ENCODE results near the gene PPP1R15A. TPM values are rescaled to one million over a fixed set of nuclear protein-coding genes. Genes with fewer than 3 reads are reported as not detected.
"Not testable (repeated sequence)": the region's sequence is repeated elsewhere in the genome, so short reads cannot be mapped to it uniquely, and the experiment has no call there.

Gene PPP1R15A
- total and polyA plus RNA-seq, 2 donors (not counting 1 experiment from before 2014, with no cell fraction given) = 46.3 to 166 TPM

DNA sequence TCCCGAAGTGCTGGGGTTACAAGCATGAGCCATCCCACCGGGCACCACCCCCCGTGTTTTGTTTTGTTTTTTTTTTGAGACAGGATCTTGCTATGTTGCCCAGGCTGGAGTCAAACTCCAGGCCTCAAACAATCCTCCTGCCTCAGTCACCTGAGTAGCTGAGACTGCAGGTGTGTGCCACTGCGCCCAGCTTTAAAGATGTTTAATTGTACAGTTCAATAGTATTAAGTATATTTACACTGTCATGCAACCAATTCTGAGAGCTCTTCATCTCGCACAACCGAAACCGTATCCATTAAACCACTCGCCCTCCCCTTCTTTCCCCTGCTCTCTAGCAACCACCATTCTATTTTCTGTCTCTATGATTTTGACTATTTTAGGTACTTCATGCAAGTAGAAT, 43.5 kb downstream of the PPP1R15A start:
- H3K9ac ChIP-seq (ENCODE audit: insufficient read depth, low read length) = no peak overlapping the region
- H3K4me2 ChIP-seq (ENCODE audit: extremely low read depth, insufficient read depth, low read length) = no peak overlapping the region
- DNase-seq (ENCODE audit: low read depth in 2 of 2) = no peak
- no peaks in the 10 kb centered on the region for H3K9me3 ChIP-seq (ENCODE audit: control insufficient read depth, insufficient read depth, low read depth, low read length)
- H4K20me1 ChIP-seq (ENCODE audit: control insufficient read depth, extremely low read depth, insufficient read depth, low read length) = no peaks in the 10 kb centered on the region
- H3K79me2 ChIP-seq (ENCODE audit: control insufficient read depth, insufficient read depth, low read length) = no peaks in the 10 kb centered on the region
- no peak overlapping the region for H3K4me3 ChIP-seq (replicated peaks in 1 of 4; ENCODE audit: control extremely low read depth in 1 of 4, insufficient read depth in 1 of 4, low read depth in 3 of 4, low read length in 4 of 4)
- H3K27me3 ChIP-seq (ENCODE audit: control insufficient read depth, insufficient read depth, low read length) = no peaks in the 10 kb centered on the region
- H3K4me1 ChIP-seq (ENCODE audit: control insufficient read depth, extremely low read depth, insufficient read depth, low read length) = no peaks in the 10 kb centered on the region
- H3K27ac ChIP-seq (ENCODE audit: insufficient read depth, low read length) = no peak overlapping the region
- peaks cover 14% of the 10 kb centered on the region for H3K36me3 ChIP-seq (ENCODE audit: control insufficient read depth, insufficient read depth, low read length)
- H2AFZ ChIP-seq (ENCODE audit: low read length) = no peak overlapping the region
- no peak for TF ChIP-seq CTCF (conservative IDR thresholded peaks at IDR 0.05 in 1 of 2, IDR thresholded peaks at IDR 0.05 in 1 of 2; ENCODE audit: low read depth in 1 of 2, low read length in 2 of 2)
- TF ChIP-seq EZH2 (IDR thresholded peaks at IDR 0.05; ENCODE audit: low read length, missing control alignments) = no peak

GRCh38 chr19:48918071-48918470, 45.9 kb downstream of the PPP1R15A start:
- H3K27ac ChIP-seq (ENCODE audit: insufficient read depth, low read length) = no peak overlapping the region
- no peaks in the 10 kb centered on the region for H3K4me1 ChIP-seq (ENCODE audit: control insufficient read depth, extremely low read depth, insufficient read depth, low read length)
- DNase-seq (ENCODE audit: low read depth in 2 of 2) = no peak
- no peaks in the 10 kb centered on the region for H4K20me1 ChIP-seq (ENCODE audit: control insufficient read depth, extremely low read depth, insufficient read depth, low read length)
- H3K9ac ChIP-seq (ENCODE audit: insufficient read depth, low read length) = no peak overlapping the region
- TF ChIP-seq EZH2 (IDR thresholded peaks at IDR 0.05; ENCODE audit: low read length, missing control alignments) (no peak), CTCF (conservative IDR thresholded peaks at IDR 0.05 in 1 of 2, IDR thresholded peaks at IDR 0.05 in 1 of 2; ENCODE audit: low read depth in 1 of 2, low read length in 2 of 2) (no peak)
- H3K27me3 ChIP-seq (ENCODE audit: control insufficient read depth, insufficient read depth, low read length) = no peaks in the 10 kb centered on the region
- H2AFZ ChIP-seq (ENCODE audit: low read length) = no peak overlapping the region
- no peak overlapping the region for H3K4me2 ChIP-seq (ENCODE audit: extremely low read depth, insufficient read depth, low read length)
- peaks cover 17% of the 10 kb centered on the region for H3K36me3 ChIP-seq (ENCODE audit: control insufficient read depth, insufficient read depth, low read length)
- no peak overlapping the region for H3K4me3 ChIP-seq (replicated peaks in 1 of 4; ENCODE audit: control extremely low read depth in 1 of 4, insufficient read depth in 1 of 4, low read depth in 3 of 4, low read length in 4 of 4)
- no peaks in the 10 kb centered on the region for H3K9me3 ChIP-seq (ENCODE audit: control insufficient read depth, insufficient read depth, low read depth, low read length)
- no peaks in the 10 kb centered on the region for H3K79me2 ChIP-seq (ENCODE audit: control insufficient read depth, insufficient read depth, low read length)

GRCh38 chr19:48918801-48919247, 46.6 kb downstream of the PPP1R15A start:
- Histone ChIP-seq H3K27ac (ENCODE audit: insufficient read depth, low read length) (no peak overlapping the region), H3K79me2 (ENCODE audit: control insufficient read depth, insufficient read depth, low read length) (no peaks in the 10 kb centered on the region), H2AFZ (ENCODE audit: low read length) (no peak overlapping the region), H3K9ac (ENCODE audit: insufficient read depth, low read length) (no peak overlapping the region), H4K20me1 (ENCODE audit: control insufficient read depth, extremely low read depth, insufficient read depth, low read length) (no peaks in the 10 kb centered on the region), H3K36me3 (ENCODE audit: control insufficient read depth, insufficient read depth, low read length) (peaks cover 11% of the 10 kb centered on the region), H3K4me1 (ENCODE audit: control insufficient read depth, extremely low read depth, insufficient read depth, low read length) (no peaks in the 10 kb centered on the region), H3K9me3 (ENCODE audit: control insufficient read depth, insufficient read depth, low read depth, low read length) (no peaks in the 10 kb centered on the region), H3K4me2 (ENCODE audit: extremely low read depth, insufficient read depth, low read length) (no peak overlapping the region), H3K27me3 (ENCODE audit: control insufficient read depth, insufficient read depth, low read length) (no peaks in the 10 kb centered on the region), H3K4me3 (replicated peaks in 1 of 4; ENCODE audit: control extremely low read depth in 1 of 4, insufficient read depth in 1 of 4, low read depth in 3 of 4, low read length in 4 of 4) (no peak overlapping the region)
- DNase-seq (ENCODE audit: low read depth in 2 of 2) = no peak
- TF ChIP-seq EZH2 (IDR thresholded peaks at IDR 0.05; ENCODE audit: low read length, missing control alignments) (no peak), CTCF (conservative IDR thresholded peaks at IDR 0.05 in 1 of 2, IDR thresholded peaks at IDR 0.05 in 1 of 2; ENCODE audit: low read depth in 1 of 2, low read length in 2 of 2) (no peak)

- peaks cover 11% of the 10 kb centered on the region for H3K36me3 ChIP-seq (ENCODE audit: control insufficient read depth, insufficient read depth, low read length)
Measured at GRCh38 chr19:48919271-48919670, 47.0 kb downstream of the PPP1R15A start.

More at GRCh38 chr19:48919271-48919670, 47.0 kb downstream of the PPP1R15A start:
- not testable (repeated sequence) for H3K79me2 ChIP-seq (ENCODE audit: control insufficient read depth, insufficient read depth, low read length); H3K4me3 ChIP-seq (replicated peaks in 1 of 4; ENCODE audit: control extremely low read depth in 1 of 4, insufficient read depth in 1 of 4, low read depth in 3 of 4, low read length in 4 of 4); H3K4me2 ChIP-seq (ENCODE audit: extremely low read depth, insufficient read depth, low read length); H3K9me3 ChIP-seq (ENCODE audit: control insufficient read depth, insufficient read depth, low read depth, low read length); H2AFZ ChIP-seq (ENCODE audit: low read length); H3K9ac ChIP-seq (ENCODE audit: insufficient read depth, low read length); H3K27ac ChIP-seq (ENCODE audit: insufficient read depth, low read length); H3K27me3 ChIP-seq (ENCODE audit: control insufficient read depth, insufficient read depth, low read length); DNase-seq (ENCODE audit: low read depth in 2 of 2); H3K4me1 ChIP-seq (ENCODE audit: control insufficient read depth, extremely low read depth, insufficient read depth, low read length); H4K20me1 ChIP-seq (ENCODE audit: control insufficient read depth, extremely low read depth, insufficient read depth, low read length)

Data from fibroblast of lung (primary cell).